NCI-H187 (cell line): ENCODE results near the gene APOC4.
"Not testable (repeated sequence)": the region's sequence is repeated elsewhere in the genome, so short reads cannot be mapped to it uniquely, and the experiment has no call there.

ENCODE experiments used
- DNase-seq, 2 experiments: peaks; one replicate each; lab custom pipeline; 2025; lab: John Stamatoyannopoulos, UW

APOC4 gene

DNA sequence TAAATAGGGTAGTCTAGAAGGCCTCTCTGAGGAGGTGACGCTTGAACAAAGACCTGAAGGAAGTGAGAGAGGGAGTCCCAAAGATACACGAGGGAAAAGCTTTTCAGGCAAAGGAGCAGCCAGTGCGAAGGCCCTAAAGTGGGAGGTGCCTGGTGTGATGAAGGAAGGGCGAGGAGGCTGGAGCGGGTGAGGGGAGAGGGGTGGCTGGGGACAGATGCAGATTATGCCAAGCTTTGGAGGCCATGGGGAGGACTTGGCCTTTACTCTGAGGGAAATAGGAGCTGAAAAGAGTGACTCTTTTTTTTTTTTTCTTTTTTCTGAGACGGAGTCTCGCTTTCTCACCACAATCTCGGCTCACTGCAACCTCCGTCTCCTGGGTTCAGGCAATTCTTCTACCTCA, 16.1 kb downstream of the APOC4 start:
- no peak for DNase-seq

DNA sequence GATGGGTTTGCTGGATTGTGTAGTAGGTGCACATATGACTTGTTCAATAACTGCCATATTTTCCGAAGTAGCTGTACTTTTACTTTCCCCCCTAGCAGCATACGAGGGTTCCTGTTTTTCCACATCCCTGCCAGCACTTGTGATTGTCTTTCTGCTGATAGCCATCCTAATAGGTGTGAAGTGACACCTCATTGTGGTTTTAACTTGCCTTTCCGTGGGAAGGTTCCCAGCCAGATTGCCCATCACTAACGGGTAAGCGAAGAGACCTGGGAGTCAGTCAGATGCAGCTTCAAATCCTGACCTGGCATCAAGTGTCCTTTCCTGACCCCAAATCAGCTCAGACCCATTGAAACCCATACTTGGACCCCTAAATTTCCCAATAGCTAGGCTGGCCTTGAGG, 17.7 kb downstream of the APOC4 start:
- DNase-seq: no peak

DNA sequence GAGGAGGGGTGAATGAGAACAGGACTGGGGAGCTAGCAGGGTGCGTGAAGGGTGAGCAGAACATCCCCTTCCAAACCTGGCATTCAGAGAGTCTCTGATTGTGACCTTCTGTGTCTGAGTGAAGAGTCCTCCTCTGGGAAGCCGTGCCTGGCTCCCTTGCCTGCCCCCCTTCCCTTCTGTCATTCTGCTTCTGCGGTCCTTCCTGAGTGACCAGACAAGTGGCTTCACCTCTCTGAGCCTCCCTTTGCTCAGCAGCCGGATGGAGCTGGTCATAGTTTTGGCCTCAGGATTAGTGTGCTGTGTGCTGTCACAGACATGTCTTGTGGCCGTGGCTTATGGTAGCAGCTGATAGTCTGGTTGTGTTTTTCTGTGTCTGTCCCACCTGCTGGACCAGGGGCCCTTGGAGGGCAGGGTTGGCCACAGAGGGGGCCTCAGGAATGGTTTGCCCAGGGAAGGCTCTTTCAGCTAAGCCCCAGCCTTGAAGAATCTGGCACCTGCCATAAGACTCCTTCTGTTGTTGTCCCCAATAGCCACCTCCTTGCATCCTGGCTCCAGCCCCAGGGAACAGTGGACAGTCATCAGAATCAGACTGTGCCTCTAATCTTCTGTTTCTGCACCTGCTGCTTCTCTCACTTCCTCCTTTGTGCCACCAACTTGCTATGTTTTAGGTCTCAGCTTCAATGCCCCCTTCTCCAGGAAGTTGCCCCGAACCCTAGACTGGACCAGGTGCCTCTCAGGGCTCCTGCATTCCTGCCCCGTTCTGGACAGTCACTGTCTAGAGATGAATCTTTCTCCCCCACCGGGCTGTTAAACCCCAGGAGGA, 19.1 kb downstream of the APOC4 start:
- no peak for DNase-seq

DNA sequence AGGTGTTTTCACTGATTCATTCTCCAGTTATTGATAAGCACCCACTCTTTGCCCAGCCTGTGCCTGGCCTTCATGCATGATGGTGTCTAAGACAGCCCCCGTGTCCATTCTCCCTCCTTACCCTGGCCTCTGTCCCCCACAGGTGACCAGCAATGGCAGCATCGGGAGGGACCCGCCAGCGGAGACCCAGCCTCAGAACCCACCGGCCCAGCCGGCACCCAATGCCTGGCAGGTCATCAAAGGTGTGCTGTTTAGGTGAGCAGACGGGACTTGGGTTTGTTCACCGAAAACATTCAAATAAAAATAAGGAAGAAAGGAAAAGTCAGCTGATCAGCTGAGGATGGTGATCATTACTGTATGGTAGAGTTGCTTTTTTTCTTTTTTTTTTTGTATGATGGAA, 19.8 kb downstream of the APOC4 start:
- no peak for DNase-seq

DNA sequence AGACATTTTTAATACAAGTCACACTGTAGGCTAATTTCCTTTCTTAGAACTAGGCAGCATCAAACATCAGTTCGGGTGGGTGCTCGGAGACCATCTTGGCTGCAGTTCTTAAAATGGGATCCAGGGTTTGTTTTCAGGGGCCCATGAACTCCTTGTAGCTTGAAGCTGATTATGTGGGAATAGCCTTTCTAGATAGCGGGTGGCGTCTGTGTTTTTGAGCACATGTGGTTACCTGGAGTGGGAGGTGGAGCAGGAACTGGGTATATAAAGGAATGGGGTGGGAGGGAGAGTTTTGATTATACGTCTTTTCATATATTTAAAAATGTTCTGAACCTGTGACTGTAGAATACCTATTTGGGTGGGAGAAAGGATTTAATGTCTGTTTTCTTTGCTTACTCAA, 26.1 kb downstream of the APOC4 start:
- DNase-seq: no peak

DNA sequence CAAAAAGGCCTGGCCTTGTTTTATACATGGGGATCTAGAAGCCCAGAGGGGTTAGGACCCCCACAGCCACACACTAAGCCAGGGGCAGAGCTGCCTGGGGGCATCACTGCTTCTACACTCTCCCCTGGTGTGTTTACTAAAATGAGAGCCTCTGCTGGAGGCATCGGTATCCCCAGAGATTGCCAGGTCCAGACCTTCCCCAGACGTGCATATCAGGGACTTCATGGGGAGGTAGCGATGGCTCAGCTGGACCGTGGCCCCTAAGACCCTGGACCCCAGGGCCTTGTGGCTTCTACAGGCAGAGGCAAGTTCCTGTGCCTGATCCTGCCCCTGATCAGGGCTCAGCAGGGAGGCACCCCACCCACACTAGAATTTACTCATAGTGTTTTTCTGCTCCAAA, 26.6 kb downstream of the APOC4 start:
- DNase-seq: no peak

DNA sequence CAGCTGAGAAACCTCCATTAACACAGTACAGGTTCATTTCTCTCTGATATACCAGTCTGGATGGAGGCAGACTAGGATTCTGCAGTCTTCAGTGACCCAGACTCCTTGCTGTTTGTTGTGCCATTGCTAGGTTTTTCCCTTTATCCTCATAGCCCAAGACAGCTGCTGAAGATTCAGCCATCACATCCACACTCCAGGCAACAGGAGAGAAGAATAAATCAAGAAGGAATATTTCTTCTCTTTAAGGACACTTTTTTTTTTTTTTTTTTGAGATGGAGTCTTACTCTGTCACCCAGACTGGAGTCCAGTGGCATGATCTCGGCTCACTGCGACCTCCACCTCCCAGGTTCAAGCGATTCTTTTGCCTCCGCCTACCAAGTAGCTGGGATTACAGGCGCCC, 27.4 kb downstream of the APOC4 start:
- DNase-seq: no peak

DNA sequence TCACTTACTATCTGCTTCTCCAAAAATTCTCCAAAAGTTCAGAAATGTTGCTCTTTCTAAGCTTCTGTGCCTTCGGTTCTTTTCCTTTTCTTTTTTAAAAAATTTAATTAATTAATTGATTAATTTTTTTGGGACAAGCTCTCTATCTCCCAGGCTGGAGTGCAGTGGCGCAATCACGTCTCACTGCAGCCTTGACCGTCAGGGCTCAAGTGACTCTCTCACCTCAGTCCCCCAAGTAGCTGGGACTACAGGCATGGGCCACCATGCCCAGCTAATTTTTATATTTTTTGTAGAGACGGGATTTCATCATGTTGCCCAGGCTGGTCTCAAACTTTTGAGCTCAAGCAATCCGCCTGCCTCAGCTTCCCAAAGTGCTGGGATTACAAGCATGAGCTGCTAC, 29.4 kb downstream of the APOC4 start:
- not testable (repeated sequence) for DNase-seq

DNA sequence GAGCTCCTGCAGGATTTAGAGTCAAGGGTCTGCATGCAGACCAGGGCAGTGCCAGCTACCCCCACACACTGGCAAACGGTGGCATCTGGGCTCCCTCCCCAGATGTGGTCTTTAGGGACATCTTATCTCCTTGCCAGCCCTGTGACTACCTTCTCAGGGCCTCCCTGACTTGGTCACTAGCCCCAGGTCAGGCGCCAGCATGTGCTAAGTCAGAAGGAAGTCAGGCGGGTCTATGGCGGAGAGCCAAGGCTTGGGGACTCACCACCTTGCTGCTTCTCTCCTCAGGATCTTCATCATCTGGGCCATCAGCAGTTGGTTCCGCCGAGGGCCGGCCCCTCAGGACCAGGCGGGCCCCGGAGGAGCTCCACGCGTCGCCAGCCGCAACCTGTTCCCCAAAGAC, 30.8 kb downstream of the APOC4 start:
- no peak for DNase-seq

DNA sequence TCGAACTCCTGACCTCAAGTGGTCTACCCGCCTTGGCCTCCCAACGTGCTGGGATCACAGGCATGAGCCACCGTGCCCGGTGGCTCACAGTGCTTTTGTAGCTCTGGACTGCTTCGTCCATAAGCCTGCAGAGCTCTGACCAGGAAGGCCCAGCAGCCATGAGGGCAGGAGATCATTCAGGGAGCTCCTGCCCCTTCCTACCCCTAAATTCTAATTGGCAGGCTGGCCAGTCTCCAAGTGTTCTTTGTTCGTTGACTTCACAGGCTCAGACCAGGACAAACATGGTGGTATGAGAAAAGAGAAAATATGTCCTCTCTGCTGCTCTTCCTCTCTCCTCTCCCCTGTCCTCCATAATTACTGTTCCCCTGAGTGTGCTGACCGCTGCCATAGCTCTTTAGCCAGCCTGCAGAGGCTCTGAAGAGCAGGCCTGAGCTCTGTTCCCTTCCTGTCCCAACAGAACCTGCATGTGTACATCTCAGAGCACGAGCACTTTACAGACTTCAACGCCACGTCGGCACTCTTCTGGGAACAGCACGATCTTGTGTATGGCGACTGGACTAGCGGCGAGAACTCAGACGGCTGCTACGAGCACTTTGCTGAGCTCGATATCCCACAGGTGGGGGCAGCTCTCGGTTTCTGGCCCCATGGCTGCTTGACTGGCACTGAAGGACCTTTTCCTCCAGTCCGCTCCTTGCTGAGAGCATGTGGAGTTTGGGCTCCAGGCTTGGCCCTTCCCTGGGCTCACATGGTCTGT, 32.1 kb downstream of the APOC4 start:
- no peak for DNase-seq

DNA sequence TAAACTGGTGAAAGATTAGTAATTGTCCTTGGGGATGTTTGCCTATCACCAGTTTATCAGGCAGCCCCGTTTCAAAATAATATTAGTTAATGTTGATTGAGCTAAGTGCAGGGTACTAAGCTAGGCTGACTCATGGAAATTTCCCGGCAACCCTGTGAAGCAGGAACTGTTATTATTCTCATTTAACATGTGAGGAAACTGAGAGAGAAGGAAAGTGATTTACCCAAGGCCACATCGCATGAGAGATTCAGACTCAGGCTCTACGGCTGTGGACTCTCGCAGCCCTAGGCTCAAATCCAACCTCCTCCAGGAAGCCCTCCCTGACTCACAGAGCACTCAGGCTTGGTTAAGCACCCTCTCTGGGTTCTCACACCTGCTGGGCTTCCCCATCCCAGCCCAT, 32.8 kb downstream of the APOC4 start:
- DNase-seq: no peak

DNA sequence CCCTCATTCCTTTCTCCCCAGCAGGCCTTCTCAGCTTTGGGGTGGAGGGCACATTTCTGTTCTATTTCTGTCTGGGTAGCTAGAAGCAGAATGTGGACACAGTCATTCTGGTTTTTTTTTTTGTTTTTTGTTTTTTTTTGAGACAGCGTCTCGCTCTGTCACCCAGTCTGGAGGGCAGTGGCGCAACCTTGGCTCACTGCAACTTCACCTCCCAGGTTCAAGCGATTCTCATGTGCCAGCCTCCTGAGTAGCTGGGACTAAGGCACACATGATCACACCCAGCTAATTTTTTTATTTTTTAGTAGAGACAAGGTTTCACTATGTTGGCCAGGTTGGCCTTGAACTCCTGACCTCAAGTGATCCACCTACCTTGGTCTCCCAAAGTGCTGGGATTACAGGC, 33.4 kb downstream of the APOC4 start:
- DNase-seq: no peak

DNA sequence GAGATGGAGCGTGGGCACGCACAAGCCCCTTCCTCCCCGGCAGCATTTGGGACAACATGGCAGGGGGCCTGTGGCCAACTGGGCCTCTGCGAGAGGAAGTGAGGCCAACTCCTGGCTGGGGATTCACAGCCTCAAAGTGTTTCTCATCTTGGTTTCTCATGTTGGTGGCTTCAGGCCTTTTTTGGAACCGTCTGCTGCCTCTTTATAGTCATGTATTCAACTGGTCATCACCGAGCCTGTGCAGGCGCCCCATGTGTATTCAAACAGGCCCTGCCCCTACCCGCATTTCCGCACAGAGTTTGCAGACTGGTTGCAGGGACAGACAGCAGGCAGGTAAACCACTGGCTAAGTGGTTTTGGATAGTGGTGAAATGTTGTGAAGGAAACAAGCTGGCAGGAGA, 42.0 kb downstream of the APOC4 start:
- DNase-seq: no peak

DNA sequence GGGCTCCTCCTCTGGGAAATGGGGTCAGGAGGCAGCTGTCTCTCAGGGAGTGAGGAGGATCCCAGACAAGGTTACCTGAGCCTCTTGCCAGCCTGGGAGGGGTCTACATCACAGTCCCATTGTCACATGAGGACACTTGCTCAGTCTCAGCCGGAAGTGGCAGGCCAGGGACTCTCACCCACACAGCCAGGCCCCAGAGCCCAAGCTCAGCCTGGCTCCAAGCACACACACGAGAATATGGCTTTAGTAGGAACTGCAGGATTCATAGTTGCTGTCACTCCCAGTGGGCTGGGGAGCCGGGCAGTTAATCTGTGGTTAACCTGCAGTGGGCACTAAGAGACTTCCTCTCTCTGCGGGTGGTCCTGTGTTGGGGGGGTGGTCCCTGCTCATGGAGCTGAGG, 43.4 kb downstream of the APOC4 start:
- DNase-seq: no peak

DNA sequence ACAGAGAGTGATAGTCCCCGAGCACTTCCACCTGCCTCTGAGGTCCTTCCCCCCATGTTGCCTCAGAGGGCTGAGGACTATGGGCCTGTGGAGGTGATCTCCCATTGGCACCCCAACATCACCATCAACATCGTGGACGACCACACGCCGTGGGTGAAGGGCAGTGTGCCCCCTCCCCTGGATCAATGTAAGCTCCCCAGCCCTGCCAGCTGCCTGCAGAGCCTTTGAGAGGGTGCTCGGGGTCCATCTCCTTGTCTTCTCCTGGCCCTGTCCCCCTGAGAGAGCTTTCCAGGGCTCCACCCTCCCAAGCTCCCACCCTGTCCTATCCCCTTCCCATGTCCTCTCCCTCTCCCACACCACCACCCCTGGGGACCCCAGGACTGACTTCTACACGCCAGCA, 44.4 kb downstream of the APOC4 start:
- DNase-seq: no peak

DNA sequence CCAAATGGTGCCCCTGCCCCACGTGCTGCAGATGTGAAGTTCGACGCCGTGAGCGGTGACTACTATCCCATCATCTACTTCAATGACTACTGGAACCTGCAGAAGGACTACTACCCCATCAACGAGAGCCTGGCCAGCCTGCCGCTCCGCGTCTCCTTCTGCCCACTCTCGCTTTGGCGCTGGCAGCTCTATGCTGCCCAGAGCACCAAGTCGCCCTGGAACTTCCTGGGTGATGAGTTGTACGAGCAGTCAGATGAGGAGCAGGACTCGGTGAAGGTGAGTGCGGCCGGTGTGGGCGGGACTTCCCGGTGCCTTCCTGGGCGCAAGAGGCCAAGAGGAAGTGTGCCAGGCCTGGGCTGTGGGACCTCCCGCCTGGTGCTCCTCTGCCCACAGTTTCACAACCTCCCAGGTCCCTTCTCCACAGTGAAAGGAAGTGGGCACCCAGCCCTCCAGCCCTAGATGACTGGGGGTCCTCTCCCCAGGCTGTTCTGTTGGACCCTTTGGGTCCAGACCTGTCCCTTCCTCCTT, 45.2 kb downstream of the APOC4 start:
- DNase-seq: no peak

DNA sequence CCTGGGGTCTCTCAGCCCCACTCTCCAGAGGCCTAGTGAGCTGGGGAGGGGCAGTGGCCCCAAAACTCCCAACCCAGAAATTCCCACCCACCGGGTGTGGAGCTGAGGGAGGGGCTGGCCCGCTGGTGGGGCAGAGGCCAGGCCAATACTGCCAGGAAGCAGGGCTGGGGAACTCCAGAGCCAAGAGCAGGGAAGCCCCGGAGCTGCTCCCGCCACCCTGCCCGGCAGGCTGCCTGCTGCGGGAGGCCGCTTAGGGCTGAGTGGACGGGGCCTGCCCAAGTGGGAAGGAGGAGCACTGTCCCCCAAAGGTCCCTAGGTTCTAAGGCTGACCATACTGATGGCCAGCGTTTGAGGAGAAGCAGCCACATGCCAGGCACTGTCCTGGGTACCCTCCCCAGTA, 46.2 kb downstream of the APOC4 start:
- no peak for DNase-seq

DNA sequence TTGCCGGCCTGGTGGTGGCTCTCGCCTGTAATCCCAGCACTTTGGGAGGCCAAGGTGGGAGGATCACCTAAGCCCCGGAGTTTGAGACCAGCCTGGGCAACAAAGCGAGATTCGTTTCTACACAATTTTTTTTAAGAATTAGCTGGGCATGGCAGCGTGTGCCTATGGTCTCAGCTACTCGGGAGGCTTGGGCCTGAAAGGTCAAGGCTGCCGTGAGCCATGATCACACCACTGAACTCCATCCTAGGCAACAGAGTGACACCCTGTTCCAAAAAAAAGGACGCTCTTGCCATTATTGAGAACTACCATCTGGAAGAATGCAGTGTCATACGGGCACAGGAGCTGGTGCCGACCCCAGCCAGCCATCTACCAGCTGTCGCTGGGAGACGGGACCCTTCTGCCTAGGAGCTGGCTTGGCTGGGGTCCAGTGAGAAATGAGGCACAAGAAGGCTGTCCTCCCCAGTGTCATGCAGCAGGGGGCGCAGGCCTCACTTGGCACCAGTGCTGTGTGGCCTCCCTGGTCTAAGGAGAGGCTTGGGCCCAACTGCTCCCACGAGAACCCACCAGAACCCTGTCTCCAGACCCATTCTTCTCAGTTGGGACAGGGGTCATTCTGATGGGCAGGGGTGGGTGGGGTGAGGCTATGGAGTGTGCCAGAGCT, 47.0 kb downstream of the APOC4 start:
- DNase-seq: no peak

DNA sequence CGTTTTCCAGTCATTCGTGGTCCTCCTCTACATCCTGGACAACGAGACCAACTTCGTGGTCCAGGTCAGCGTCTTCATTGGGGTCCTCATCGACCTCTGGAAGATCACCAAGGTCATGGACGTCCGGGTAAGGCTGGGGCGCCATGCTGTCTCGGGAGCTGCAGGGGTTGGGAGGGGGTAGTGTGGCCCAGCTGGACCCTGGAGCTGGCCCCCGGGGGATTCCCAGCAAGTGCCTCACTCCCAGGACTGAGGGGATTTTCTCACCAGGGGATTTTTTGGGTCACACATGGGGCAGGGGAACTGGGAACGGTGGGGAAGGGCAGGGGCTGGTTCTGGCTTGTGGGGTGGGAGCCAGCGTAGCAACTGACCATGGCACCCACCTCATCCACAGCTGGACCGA, 48.4 kb downstream of the APOC4 start:
- DNase-seq: no peak

DNA sequence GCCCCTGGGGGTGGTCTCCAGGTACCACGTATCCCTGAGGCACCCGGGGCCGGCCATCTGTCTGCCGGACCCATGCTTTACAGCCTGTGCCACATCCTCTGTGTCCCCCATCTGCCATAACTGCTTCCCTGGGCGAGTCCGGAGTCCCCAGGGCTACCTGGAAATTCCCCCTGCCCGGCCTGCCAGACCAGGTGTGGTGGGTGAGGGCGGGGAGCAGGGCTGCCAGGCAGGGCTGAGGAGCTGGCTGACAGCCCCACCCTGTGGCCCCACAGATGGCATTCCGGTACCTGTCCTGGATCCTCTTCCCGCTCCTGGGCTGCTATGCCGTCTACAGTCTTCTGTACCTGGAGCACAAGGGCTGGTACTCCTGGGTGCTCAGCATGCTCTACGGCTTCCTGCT, 48.9 kb downstream of the APOC4 start:
- DNase-seq: no peak

DNA sequence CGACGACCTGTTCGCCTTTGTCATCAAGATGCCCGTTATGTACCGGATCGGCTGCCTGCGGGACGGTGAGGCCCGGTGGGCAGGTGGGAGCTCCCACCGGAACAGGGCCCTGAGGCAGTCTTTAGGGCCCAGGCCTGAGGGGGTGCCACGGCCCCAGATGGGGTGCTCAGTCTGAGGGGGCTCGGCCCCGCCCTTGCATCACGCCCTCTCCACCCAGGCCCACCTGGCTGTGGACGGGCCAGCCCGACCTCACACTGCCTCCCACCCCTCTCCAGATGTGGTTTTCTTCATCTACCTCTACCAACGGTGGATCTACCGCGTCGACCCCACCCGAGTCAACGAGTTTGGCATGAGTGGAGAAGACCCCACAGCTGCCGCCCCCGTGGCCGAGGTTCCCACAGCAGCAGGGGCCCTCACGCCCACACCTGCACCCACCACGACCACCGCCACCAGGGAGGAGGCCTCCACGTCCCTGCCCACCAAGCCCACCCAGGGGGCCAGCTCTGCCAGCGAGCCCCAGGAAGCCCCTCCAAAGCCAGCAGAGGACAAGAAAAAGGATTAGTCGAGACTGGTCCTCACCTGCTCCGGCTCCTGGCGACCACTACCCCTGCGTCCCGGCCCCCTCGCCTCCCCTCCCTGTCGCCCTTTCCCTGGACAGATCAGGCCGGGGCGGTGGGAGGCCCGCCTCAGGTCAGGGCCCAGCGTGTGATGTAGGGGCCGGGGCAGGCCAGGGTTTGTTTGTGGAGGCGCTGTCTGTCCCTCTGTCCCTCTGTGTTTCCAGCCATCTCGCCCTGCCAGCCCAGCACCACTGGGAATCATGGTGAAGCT, 50.5 kb downstream of the APOC4 start:
- DNase-seq: no peak

DNA sequence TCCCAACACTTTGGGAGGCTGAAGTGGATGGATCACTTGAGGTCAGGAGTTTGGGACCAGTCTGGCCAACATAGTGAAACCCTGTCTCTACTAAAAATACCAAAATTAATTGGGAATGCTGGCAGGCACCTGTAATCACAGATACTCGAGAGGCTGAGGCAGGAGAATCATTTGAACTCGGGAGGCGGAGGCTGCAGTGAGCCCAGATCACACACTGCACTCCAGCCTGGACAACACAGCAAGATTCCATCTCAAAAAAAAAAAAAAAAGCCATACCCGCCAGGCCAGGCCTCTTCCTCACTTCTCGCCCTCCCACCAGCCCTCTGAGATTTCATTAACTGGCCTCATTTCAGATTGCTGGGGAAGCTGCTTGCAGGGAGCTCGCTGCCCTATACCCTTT, 51.5 kb downstream of the APOC4 start:
- DNase-seq: no peak
